K562 treated with DMSO at 1 percent for 48 hours (cell line): ENCODE measurements around the gene RUNDC3A. TPM values are rescaled to one million over a fixed set of nuclear protein-coding genes. Genes with fewer than 3 reads are reported as not detected.

Experiments used
- total RNA-seq: library from RNA; unstranded; fragments of 300-600 nt; gene quantifications from 2 replicates; pipeline ENCODE4 v1.2.3, GENCODE V29; 2022; ENCODE audit warnings: low replicate concordance; ENCODE audit errors: extremely low read depth

RUNDC3A gene
- not detected in 2 replicates for total RNA-seq

DNA sequence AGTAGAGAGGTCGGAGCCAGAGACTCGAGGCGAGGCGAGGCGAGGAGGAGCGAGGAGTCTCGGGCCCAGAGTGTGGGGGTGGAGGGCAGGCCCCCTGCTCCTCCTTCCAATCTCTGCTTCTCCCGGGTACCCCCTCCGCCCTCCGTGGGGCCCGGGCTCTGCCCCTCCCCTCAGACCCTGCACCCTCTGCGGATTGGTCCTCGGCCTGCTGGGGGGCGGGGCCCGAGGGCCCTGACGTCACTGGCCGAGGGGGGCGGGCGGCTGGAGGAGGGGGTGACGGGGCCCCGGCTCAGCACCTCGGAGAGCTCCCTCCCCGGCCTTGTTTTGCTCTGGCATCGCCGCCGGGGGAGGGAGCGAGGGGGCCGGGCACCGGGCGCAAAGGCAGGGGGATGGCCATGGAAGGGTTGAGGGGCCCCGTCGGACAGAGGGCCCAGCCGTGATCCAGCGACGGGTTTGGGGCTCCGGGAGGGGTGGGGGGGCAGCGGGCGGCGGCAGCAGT lies at the start of gene RUNDC3A:
RUNDC3A (plus strand) TSS at position 282 of the 499 bp plus-strand sequence. CDS start 232 bp downstream, outside the sequence.

GRCh38 chr17:44267818-44268490 lies 40.4 kb upstream of the RUNDC3A start, which contains the start of gene SLC4A1:
SLC4A1 (minus strand) TSS chr17:44268135; CDS start chr17:44262866, 5,269 bp downstream.

DNA sequence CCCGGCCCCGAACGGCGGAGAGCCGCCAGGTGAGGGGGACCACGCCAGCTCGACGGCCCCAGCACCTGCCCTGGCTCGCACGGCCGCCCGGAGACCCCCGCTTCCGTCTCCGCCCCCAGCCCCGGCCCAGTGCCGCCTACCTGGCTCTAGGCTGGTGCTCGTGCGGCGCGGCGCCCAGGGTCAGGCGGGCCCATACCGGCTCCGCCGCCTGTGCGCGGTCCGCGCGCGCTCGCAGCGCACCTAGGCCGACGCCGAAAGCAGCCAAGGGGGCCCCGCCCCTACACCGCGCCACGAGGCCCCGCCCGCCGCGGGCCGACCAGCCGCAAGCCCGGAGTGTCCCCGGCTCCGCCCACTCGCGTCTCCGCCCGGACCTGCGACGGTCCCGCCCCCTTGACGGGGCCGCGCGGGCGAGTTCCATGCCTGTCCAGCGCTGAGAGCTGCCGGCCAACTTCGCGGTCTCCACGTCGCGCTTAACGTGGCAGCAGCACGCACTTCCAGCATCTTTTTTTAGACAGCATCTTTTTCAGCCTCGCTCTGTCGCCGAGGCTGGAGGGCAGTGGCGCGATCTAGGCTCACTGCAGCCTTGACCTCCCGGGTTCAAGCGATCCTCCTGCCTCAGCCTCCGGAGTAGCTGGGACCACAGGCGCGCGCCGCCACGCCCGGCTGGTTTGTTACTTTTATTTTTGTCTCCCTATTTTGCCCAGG lies 16.3 kb downstream of the RUNDC3A start, which contains the start of gene SLC25A39:
SLC25A39 (minus strand) TSS at position 253 of the 705 bp plus-strand sequence. CDS start 1,261 bp downstream, outside the sequence.

GRCh38 chr17:44344939-44345453 lies 36.6 kb downstream of the RUNDC3A start, which contains the start of gene GRN:
GRN (plus strand) TSS chr17:44345302; CDS start chr17:44349165, 3,863 bp downstream.

GRCh38 chr17:44363613-44364159 lies 55.3 kb downstream of the RUNDC3A start, which contains the start of gene FAM171A2:
FAM171A2 (minus strand) TSS chr17:44363853; CDS start chr17:44363714, 139 bp downstream.

Other genes starting within 250 kb of the RUNDC3A start
- gene LSM12, start 241.9 kb upstream of the RUNDC3A start, total RNA-seq = not detected in 2 replicates
- gene G6PC3, start 237.9 kb upstream of the RUNDC3A start, total RNA-seq = not detected in 2 replicates
- 133 TPM in 1 of 2 replicates, not detected in the other for gene HDAC5, start 185.0 kb upstream of the RUNDC3A start, total RNA-seq
- not detected in 2 replicates for gene HROB, start 166.7 kb upstream of the RUNDC3A start, total RNA-seq
- gene ASB16, start 137.9 kb upstream of the RUNDC3A start, total RNA-seq = not detected in 2 replicates
- gene TMUB2, start 121.6 kb upstream of the RUNDC3A start, total RNA-seq = not detected in 2 replicates
- not detected in 2 replicates for gene ATXN7L3, start 108.7 kb upstream of the RUNDC3A start, total RNA-seq
- 102 TPM in 1 of 2 replicates, not detected in the other for gene UBTF, start 88.9 kb upstream of the RUNDC3A start, total RNA-seq
- gene SLC4A1, start 40.5 kb upstream of the RUNDC3A start, total RNA-seq = not detected in 2 replicates
- not detected in 2 replicates for gene SLC25A39, start 16.2 kb downstream of the RUNDC3A start, total RNA-seq
- gene GRN, start 36.7 kb downstream of the RUNDC3A start, total RNA-seq = 244 TPM in 1 of 2 replicates, not detected in the other
- gene FAM171A2, start 55.3 kb downstream of the RUNDC3A start, total RNA-seq = not detected in 2 replicates
- gene ITGA2B, start 81.0 kb downstream of the RUNDC3A start, total RNA-seq = not detected in 2 replicates
- gene GPATCH8, start 194.8 kb downstream of the RUNDC3A start, total RNA-seq = not detected in 2 replicates
- gene FZD2, start 248.9 kb downstream of the RUNDC3A start, total RNA-seq = not detected in 2 replicates